ENCODE data around the gene FBXW8. TPM values are rescaled to one million over a fixed set of nuclear protein-coding genes. Genes with fewer than 3 reads are reported as not detected.

FBXW8 gene, protein sequence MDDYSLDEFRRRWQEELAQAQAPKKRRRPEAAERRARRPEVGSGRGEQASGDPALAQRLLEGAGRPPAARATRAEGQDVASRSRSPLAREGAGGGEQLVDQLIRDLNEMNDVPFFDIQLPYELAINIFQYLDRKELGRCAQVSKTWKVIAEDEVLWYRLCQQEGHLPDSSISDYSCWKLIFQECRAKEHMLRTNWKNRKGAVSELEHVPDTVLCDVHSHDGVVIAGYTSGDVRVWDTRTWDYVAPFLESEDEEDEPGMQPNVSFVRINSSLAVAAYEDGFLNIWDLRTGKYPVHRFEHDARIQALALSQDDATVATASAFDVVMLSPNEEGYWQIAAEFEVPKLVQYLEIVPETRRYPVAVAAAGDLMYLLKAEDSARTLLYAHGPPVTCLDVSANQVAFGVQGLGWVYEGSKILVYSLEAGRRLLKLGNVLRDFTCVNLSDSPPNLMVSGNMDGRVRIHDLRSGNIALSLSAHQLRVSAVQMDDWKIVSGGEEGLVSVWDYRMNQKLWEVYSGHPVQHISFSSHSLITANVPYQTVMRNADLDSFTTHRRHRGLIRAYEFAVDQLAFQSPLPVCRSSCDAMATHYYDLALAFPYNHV
- 9.7 TPM for total RNA-seq

GRCh38 chr12:116910645-116911451 lies at the start of gene FBXW8:
Gene FBXW8, plus strand, starts transcription at chr12:116910950. Its CDS starts 88 bp downstream, at chr12:116911038.

DNA sequence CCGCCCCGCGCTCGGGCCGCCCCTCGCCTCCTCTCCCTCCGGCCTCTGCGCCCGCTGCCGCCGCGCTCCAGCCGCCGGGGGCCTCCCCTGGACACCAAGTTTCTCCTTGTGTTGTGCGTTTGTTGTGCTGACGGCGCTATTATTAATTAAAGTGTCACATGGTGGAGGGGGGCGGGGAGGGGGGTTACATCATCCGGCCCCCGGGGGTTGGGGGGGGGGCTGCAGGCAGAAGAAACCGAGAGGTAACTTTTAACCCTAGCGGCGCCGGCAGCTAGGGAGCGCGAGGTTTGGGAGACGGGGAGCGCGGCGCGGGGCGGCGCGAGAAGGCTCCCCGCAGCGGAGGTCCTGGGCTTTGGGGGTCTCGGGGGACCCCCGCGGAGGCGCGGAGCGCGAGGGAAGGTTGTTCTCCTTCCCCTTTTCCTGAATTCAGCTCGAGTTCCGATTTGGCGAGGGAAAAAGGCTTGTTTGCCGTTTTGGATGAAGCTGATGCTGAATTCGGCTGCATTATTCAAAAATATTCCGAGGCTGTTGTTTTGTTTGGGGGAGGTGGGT lies 29.3 kb upstream of the FBXW8 start, which contains the start of gene HRK:
TSS of gene HRK (minus strand) at position 117 of the 552 bp plus-strand sequence. CDS start 134 bp downstream, outside the sequence.

Other genes starting within 250 kb of the FBXW8 start
- gene SPRING1, start 172.9 kb upstream of the FBXW8 start, total RNA-seq = 48.7 TPM
- gene RNFT2, start 172.6 kb upstream of the FBXW8 start, total RNA-seq = 56.3 TPM
- 2.3 TPM for gene HRK, start 29.5 kb upstream of the FBXW8 start, total RNA-seq
- 9.5 TPM for gene TESC, start 188.5 kb downstream of the FBXW8 start, total RNA-seq

Data from diencephalon (tissue), 1 donor.